ENCODE data around the gene TOP3A. TPM values are rescaled to one million over a fixed set of nuclear protein-coding genes. Genes with fewer than 3 reads are reported as not detected.

TOP3A gene
- total and polyA plus RNA-seq, 2 of the 4 experiments (the other 2 are of a cell fraction): 13.4 to 21.3 TPM

- in situ Hi-C loops (cut with MboI; ENCODE audit: low sequenced_read_pairs): no loop called here
- H3K4me3 ChIP-seq (ENCODE audit: insufficient read depth, low read depth, low read length): no peak overlapping the region
- H2BK5ac ChIP-seq (ENCODE audit: low read depth, low read length, poor library complexity, severe bottlenecking): no peak overlapping the region
- H4K91ac ChIP-seq (ENCODE audit: insufficient read depth, low read depth, low read length): no peak overlapping the region
- WGBS, 2 experiments (ENCODE audit: extremely low coverage in 2 of 2, insufficient read length in 1 of 2): 72% methylated on average over 3 of the region's 5 CpGs; no CpG with 5 or more reads in 1 of the 2 experiments
- no peak overlapping the region for H2AK5ac ChIP-seq (ENCODE audit: low read depth, low read length)
- H3K56ac ChIP-seq (ENCODE audit: extremely low read depth, insufficient read depth, low read length): no peak overlapping the region
- ChIA-PET CTCF (no interaction called here), POLR2A (ENCODE audit: unreplicated experiment) (no interaction called here)
- H3K9me1 ChIP-seq (ENCODE audit: insufficient read depth, low read length): peaks cover 5% of the 10 kb centered on the region; the same call in 1 of the 2 replicates
- H2BK15ac ChIP-seq (ENCODE audit: low read depth, low read length): no peak overlapping the region
- H4K8ac ChIP-seq (ENCODE audit: low read depth in 2 of 2, low read length in 2 of 2): no peak overlapping the region
- no peaks in the 10 kb centered on the region for H3K9me3 ChIP-seq (ENCODE audit: control insufficient read depth, insufficient read depth, low read length)
- H2AK9ac ChIP-seq (replicated peaks; ENCODE audit: low read depth, low read length, poor library complexity): no peak overlapping the region
- no peak for DNase-seq
- no peak overlapping the region for H2BK120ac ChIP-seq (ENCODE audit: low read depth, low read length)
- dilution Hi-C loops (cut with HindIII; ENCODE audit: low sequenced_read_pairs, unreplicated experiment): no loop called here
- no peak overlapping the region for H2AFZ ChIP-seq (replicated peaks; ENCODE audit: low read length, poor library complexity)
- no peak overlapping the region for H3K14ac ChIP-seq (replicated peaks; ENCODE audit: low read depth, low read length)
- no peaks in the 10 kb centered on the region for H4K20me1 ChIP-seq (ENCODE audit: insufficient read depth, low read length)
- no TSS peak for BruUV-seq (replicated peaks)
- H3K27ac ChIP-seq (ENCODE audit: insufficient read depth, low read length): no peak overlapping the region
- no peak for ATAC-seq (ENCODE audit: low read depth)
- no peaks in the 10 kb centered on the region for H3K79me1 ChIP-seq (ENCODE audit: low read depth in 1 of 2, low read length in 2 of 2)
- no peak for TF ChIP-seq POLR2A (IDR thresholded peaks at IDR 0.05; ENCODE audit: low read depth, low read length)
- no peak for TF ChIP-seq CTCF (conservative IDR thresholded peaks at IDR 0.05; ENCODE audit: low read depth, low read length)
- no peak for TF ChIP-seq NFE2L2 (IDR thresholded peaks at IDR 0.05; ENCODE audit: low read depth, low read length)
- TF ChIP-seq MAFK (IDR thresholded peaks at IDR 0.05; ENCODE audit: low read depth, low read length): no peak
- no peak for TF ChIP-seq MAZ (IDR thresholded peaks at IDR 0.05; ENCODE audit: borderline replicate concordance, low read depth, low read length)
- no peak for TF ChIP-seq MXI1 (IDR thresholded peaks at IDR 0.05; ENCODE audit: borderline replicate concordance, low read depth, low read length)
- no peak for TF ChIP-seq CEBPB (IDR thresholded peaks at IDR 0.05; ENCODE audit: low read depth, low read length)
- TF ChIP-seq, protein P1, sequence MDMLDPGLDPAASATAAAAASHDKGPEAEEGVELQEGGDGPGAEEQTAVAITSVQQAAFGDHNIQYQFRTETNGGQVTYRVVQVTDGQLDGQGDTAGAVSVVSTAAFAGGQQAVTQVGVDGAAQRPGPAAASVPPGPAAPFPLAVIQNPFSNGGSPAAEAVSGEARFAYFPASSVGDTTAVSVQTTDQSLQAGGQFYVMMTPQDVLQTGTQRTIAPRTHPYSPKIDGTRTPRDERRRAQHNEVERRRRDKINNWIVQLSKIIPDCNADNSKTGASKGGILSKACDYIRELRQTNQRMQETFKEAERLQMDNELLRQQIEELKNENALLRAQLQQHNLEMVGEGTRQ (IDR thresholded peaks at IDR 0.05; ENCODE audit: low read depth, low read length): no peak
- no peak for TF ChIP-seq BHLHE40 (IDR thresholded peaks at IDR 0.05; ENCODE audit: low read depth, low read length)
- TF ChIP-seq RAD21 (IDR thresholded peaks at IDR 0.05; ENCODE audit: low read length): no peak
- no peak for TF ChIP-seq FOS (IDR thresholded peaks at IDR 0.05; ENCODE audit: low read depth, low read length)
- no peak for TF ChIP-seq SMC3 (IDR thresholded peaks at IDR 0.05; ENCODE audit: low read depth, low read length)
- TF ChIP-seq RCOR1 (IDR thresholded peaks at IDR 0.05; ENCODE audit: insufficient replicate concordance, low read length): no peak
- no peak for TF ChIP-seq RFX5 (IDR thresholded peaks at IDR 0.05; ENCODE audit: low read depth, low read length)
- no peak overlapping the region for H4K5ac ChIP-seq (ENCODE audit: low read depth, low read length)
- no peak overlapping the region for H3K4me2 ChIP-seq (ENCODE audit: low read depth, low read length)
- no peak overlapping the region for H3K18ac ChIP-seq (ENCODE audit: low read depth, low read length)
- no peak overlapping the region for H2BK20ac ChIP-seq (ENCODE audit: low read depth, low read length)
- H3K23ac ChIP-seq (ENCODE audit: low read depth, low read length): no peak overlapping the region
- H3K4me1 ChIP-seq (ENCODE audit: control insufficient read depth, insufficient read depth, low read length): no peaks in the 10 kb centered on the region
- intact Hi-C loops (cut with micrococcal nuclease): no loop called here
- peaks cover 11% of the 10 kb centered on the region for H3K36me3 ChIP-seq (ENCODE audit: control insufficient read depth, insufficient read depth, low read length)
- no peak overlapping the region for H3K9ac ChIP-seq (ENCODE audit: low read depth, low read length)
- H3K4ac ChIP-seq (ENCODE audit: low read depth, low read length): no peak overlapping the region
- H3K27me3 ChIP-seq (ENCODE audit: control insufficient read depth, insufficient read depth, low read length): no peaks in the 10 kb centered on the region
Observed at GRCh38 chr17:18344021-18344420, 29.2 kb upstream of the TOP3A start.

Data from IMR-90 (cell line).